Adrenal gland (tissue), 12 donors: ENCODE measurements around the gene ERC2. TPM values are rescaled to one million over a fixed set of nuclear protein-coding genes. Genes with fewer than 3 reads are reported as not detected.

Experiments used
- DNase-seq, 7 donors: peaks; one replicate each; pipeline ENCODE4 v3.0.0-alpha.2; 2019 to 2020
- H3K27ac ChIP-seq, 5 donors: fragments of 200-600 bp; sonication (generic) in 4 of 5; 1 replicate in 3 of 5; 2 replicates in 2 of 5; pipeline versions ENCODE4 v1.5.1 to v1.8.0; 2016 to 2020; ENCODE audit warnings: mild to moderate bottlenecking in 1 of 5
- H3K27me3 ChIP-seq: fragments of 200-600 bp; 2 replicates; pipeline ENCODE4 v1.8.0; 2021
- H3K36me3 ChIP-seq, 2 donors: fragments of 200-600 bp; replicated peaks in 1 of 2; 1 replicate in 1 of 2; 2 replicates in 1 of 2; pipeline versions ENCODE4 v1.5.1 to v1.8.0; 2018 to 2022
- H3K4me1 ChIP-seq, 2 donors: fragments of 200-600 bp; replicated peaks in 1 of 2; 1 replicate in 1 of 2; 2 replicates in 1 of 2; pipeline versions ENCODE4 v1.5.1 to v1.8.0; 2018 to 2021
- H3K4me3 ChIP-seq, 4 donors: fragments of 200-600 bp; sonication (generic) in 3 of 4; one replicate each; pipeline ENCODE4 v1.5.1; 2016 to 2018
- H3K9me3 ChIP-seq, 3 donors: fragments of 200-600 bp; sonication (generic) in 1 of 3; replicated peaks in 1 of 3; 1 replicate in 2 of 3; 2 replicates in 1 of 3; pipeline versions ENCODE4 v1.5.1 to v1.8.0; 2016 to 2021
- CTCF ChIP-seq, 6 experiments: fragments of 450-650 bp in 4 of 6; fragments of 200-600 bp in 2 of 6; sonication (generic) in 1 of 6; IDR thresholded peaks; 1 replicate in 5 of 6; 2 replicates in 1 of 6; pipeline versions ENCODE4 v1.5.1 to v1.8.0; 2016 to 2021; ENCODE audit warnings: antibody characterized with exemption in 6 of 6, mild to moderate bottlenecking in 2 of 6, moderate library complexity in 1 of 6
- POLR2A ChIP-seq, 2 donors: fragments of 450-650 bp; IDR thresholded peaks; one replicate each; pipeline ENCODE4 v1.6.1; 2017; ENCODE audit warnings: antibody characterized with exemption in 2 of 2, mild to moderate bottlenecking in 2 of 2, moderate library complexity in 1 of 2
- WGBS, 4 donors: extraction: QIAGEN DNeasy Blood & Tissue Kit in 2 of 4; methylation state at CpG; one replicate each; pipeline versions ENCODE4 v1.1.5 to v1.1.7; 2013 to 2017; 5-methylcytosine and 5-hydroxymethylcytosine counted together
- intact Hi-C, 2 donors: fragments of 100-400 bp; cut with DNase I; formaldehyde crosslinking; loops; one replicate each; pipeline versions ENCODE4 v1.14.1 to v1.15.0; 2022 to 2023
- polyA plus RNA-seq, 3 donors: library from polyadenylated mRNA; stranded (reverse); fragments of 200-250 nt in 2 of 3; fragments of 350-450 nt in 1 of 3; fragmentation: Illumina TruSeq in 1 of 3; extraction: RNeasy Lipid Tissue Mini Kit (QIAGEN cat#74804) in 1 of 3; gene quantifications; one replicate each; pipeline ENCODE4 v1.2.3, GENCODE V29; 2013 to 2014
- total RNA-seq, 9 donors: library from RNA; depleted of rRNA in 4 of 9; stranded (reverse); fragments of >200 nt in 4 of 9; fragments of 120-200 nt in 1 of 9; fragmentation: NEBNext Ultra II Directional in 1 of 9; extraction: Animal tissue kit (Norgen Biotek cat#: 25700) in 1 of 9; gene quantifications; one replicate each; pipeline versions ENCODE4 v1.1.0 to v1.2.4, GENCODE V29; 2013 to 2023
- donor health status: healthy with polysubstance abuse.
- donor health status: Bipolar disorder and iron deficiency.
- donor health status: DM: yes; HTN: yes; CAD: no.
- donor health status: DM: no; HTN: no; CAD: no.
- donor health status: DM: no; HTN: no; CAD: no.
- donor health status: DM: yes; HTN: yes; CAD: no.

Gene ERC2
- total and polyA plus RNA-seq, 12 donors, result 0.47 to 5.8 (median 1.5) TPM

- no peaks in the 10 kb centered on the region for H3K36me3 ChIP-seq
- no peaks in the 10 kb centered on the region for H3K4me1 ChIP-seq
- H3K9me3 ChIP-seq, result no peaks in the 10 kb centered on the region
- no peak for TF ChIP-seq POLR2A (IDR thresholded peaks at IDR 0.05)
- no peak for TF ChIP-seq CTCF (IDR thresholded peaks at IDR 0.05)
- DNase-seq, result no peak
- H3K4me3 ChIP-seq, result no peak overlapping the region
- intact Hi-C loops, result no loop called here
- no peak overlapping the region for H3K27ac ChIP-seq
- 51 to 60% (median 54%) methylated on average over 11 to 12 of the region's 12 CpGs for WGBS, 4 donors
- no peaks in the 10 kb centered on the region for H3K27me3 ChIP-seq
These were observed 9.7 kb downstream of the ERC2 start for GRCh38 chr3:56458496-56459103.

DNA sequence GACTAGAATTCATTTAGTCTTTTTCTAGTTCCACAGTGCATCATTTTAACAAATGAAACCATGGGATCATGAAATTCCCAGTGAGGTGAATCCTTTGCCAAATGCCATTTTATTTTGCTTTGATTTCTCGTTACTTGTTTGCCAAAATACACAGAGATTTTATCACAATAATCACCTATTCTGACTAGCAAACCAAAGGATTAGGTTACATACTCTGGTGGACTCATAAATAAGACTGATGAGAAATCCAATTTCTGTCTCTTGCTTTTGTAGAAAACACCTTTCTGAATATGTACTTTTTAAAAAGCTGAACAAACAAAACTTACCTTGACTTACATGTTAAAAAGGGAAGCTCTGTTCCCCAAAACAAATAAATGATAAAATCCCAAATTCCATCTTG lies 12.2 kb downstream of the ERC2 start:
- H3K27me3 ChIP-seq, result no peaks in the 10 kb centered on the region
- DNase-seq, result no peak
- no peak overlapping the region for H3K4me3 ChIP-seq
- intact Hi-C loops, result no loop called here
- H3K4me1 ChIP-seq, result no peaks in the 10 kb centered on the region
- no peak overlapping the region for H3K27ac ChIP-seq
- WGBS, 4 donors, result 27 to 50% (median 33%) methylated on average over 1 of the region's 1 CpG
- TF ChIP-seq POLR2A (IDR thresholded peaks at IDR 0.05), result no peak
- TF ChIP-seq CTCF (IDR thresholded peaks at IDR 0.05), result no peak
- H3K9me3 ChIP-seq, result no peaks in the 10 kb centered on the region
- no peaks in the 10 kb centered on the region for H3K36me3 ChIP-seq

DNA sequence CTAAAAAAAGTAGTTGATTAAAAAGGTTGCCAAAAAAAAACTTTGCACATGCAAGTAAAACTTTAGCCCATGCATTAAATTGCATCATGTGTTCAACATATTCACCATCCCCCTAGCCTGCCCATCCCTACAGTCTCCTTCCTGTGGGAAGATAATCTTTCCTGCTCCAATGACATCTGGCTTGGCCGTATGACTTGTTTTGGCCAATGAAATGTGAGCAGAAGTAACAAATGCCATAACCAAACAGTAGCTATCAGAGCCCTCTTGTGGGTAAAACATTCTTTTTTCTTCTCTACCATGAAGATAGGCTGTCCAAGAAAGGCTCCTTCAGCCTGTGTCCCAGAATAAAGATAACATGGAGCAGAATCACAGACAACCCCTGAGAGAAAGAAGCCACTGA lies 15.3 kb downstream of the ERC2 start:
- no peak overlapping the region for H3K4me3 ChIP-seq
- TF ChIP-seq CTCF (IDR thresholded peaks at IDR 0.05) (no peak), POLR2A (IDR thresholded peaks at IDR 0.05) (no peak)
- no peaks in the 10 kb centered on the region for H3K27me3 ChIP-seq
- H3K27ac ChIP-seq, result no peak overlapping the region
- H3K36me3 ChIP-seq, result no peaks in the 10 kb centered on the region
- intact Hi-C loops, result no loop called here
- H3K9me3 ChIP-seq, result no peaks in the 10 kb centered on the region
- no peaks in the 10 kb centered on the region for H3K4me1 ChIP-seq
- DNase-seq, result no peak
- 47 to 54% (median 50%) methylated on average over 1 of the region's 1 CpG for WGBS, 4 donors

GRCh38 chr3:56452085-56452484 lies 16.2 kb downstream of the ERC2 start:
- no peak for TF ChIP-seq CTCF (IDR thresholded peaks at IDR 0.05)
- TF ChIP-seq POLR2A (IDR thresholded peaks at IDR 0.05), result no peak
- no peaks in the 10 kb centered on the region for H3K9me3 ChIP-seq
- no peak for DNase-seq
- H3K4me1 ChIP-seq, result no peaks in the 10 kb centered on the region
- intact Hi-C loops, result no loop called here
- no peaks in the 10 kb centered on the region for H3K36me3 ChIP-seq
- no peak overlapping the region for H3K4me3 ChIP-seq
- no peak overlapping the region for H3K27ac ChIP-seq
- no peaks in the 10 kb centered on the region for H3K27me3 ChIP-seq
